HepG2 (cell line): ENCODE measurements around the gene GGT7. TPM values are rescaled to one million over a fixed set of nuclear protein-coding genes. Genes with fewer than 3 reads are reported as not detected.

Experiments used
- ADNP ChIP-seq: sonication (generic); formaldehyde crosslinking; IDR thresholded peaks from 2 replicates; pipeline ENCODE4 v1.4.0; 2020; ENCODE audit warnings: missing genetic modification reagents
- ARID2 ChIP-seq: sonication (generic); formaldehyde crosslinking; IDR thresholded peaks from 2 replicates; pipeline ENCODE4 v1.8.1; 2022; ENCODE audit warnings: mild to moderate bottlenecking, missing genetic modification reagents, borderline replicate concordance
- NONO ChIP-seq, 2 experiments: fragments of 450-650 bp in 1 of 2; sonication (generic) in 1 of 2; formaldehyde crosslinking in 1 of 2; IDR thresholded peaks in 1 of 2; conservative IDR thresholded peaks in 1 of 2; 2 replicates each; pipeline versions ENCODE4 v1.6.1 to v1.8.0; 2017 to 2022; ENCODE audit warnings: mild to moderate bottlenecking in 1 of 2, missing genetic modification reagents in 1 of 2, moderate library complexity in 1 of 2
- POLR2A ChIP-seq, 2 experiments: IDR thresholded peaks; 2 replicates each; pipeline ENCODE4 v1.6.1; 2011; ENCODE audit warnings: low read depth in 2 of 2, low read length in 2 of 2, mild to moderate bottlenecking in 1 of 2, moderate library complexity in 1 of 2; ENCODE audit not compliant: insufficient read depth in 1 of 2
- RFX5 ChIP-seq: IDR thresholded peaks from 2 replicates; pipeline ENCODE4 v1.6.1; 2011; ENCODE audit warnings: low read depth, low read length, improper control_type of control experiment
- ZNF160 ChIP-seq: sonication (generic); formaldehyde crosslinking; IDR thresholded peaks from 2 replicates; pipeline ENCODE4 v1.8.0; 2022; ENCODE audit warnings: mild to moderate bottlenecking, inconsistent platforms, missing genetic modification reagents
- ZNF230 ChIP-seq: sonication (generic); formaldehyde crosslinking; IDR thresholded peaks from 2 replicates; pipeline ENCODE4 v1.4.0; 2020; ENCODE audit warnings: mild to moderate bottlenecking, missing genetic modification reagents
- ZNF75D ChIP-seq: sonication (generic); formaldehyde crosslinking; IDR thresholded peaks from 2 replicates; pipeline ENCODE4 v1.8.1; 2023; ENCODE audit warnings: missing genetic modification reagents, mild to moderate bottlenecking, borderline replicate concordance
- ZSCAN21 ChIP-seq: sonication (generic); formaldehyde crosslinking; IDR thresholded peaks from 2 replicates; pipeline ENCODE4 v1.8.0; 2022; ENCODE audit warnings: mild to moderate bottlenecking, missing genetic modification reagents, moderate library complexity, borderline replicate concordance
- polyA plus RNA-seq, 8 experiments: library from polyadenylated mRNA; depleted of rRNA in 3 of 8; stranded (reverse) in 7 of 8; unstranded in 1 of 8; fragments of >200 nt; fragmentation: Illumina TruSeq in 4 of 8; extraction: Trizol in 4 of 8; gene quantifications; 2 replicates each; pipeline versions ENCODE4 v1.2.1 to v1.2.3, GENCODE V29; 2011 to 2016; ENCODE audit warnings: low read depth in 4 of 8, missing spikeins in 1 of 8, mixed read lengths in 1 of 8; ENCODE audit not compliant: insufficient read depth in 1 of 8
- total RNA-seq, 5 experiments: library from RNA; depleted of rRNA; stranded (reverse); fragments of >200 nt; fragmentation: Illumina TruSeq; extraction: Trizol; gene quantifications; 2 replicates each; pipeline ENCODE4 v1.2.3, GENCODE V29; 2016; ENCODE audit warnings: low read depth in 1 of 5
- TF ChIP-seq, protein P1 (sequence below): sonication (generic); formaldehyde crosslinking; IDR thresholded peaks from 2 replicates; pipeline ENCODE4 v1.8.0; 2023; ENCODE audit warnings: mild to moderate bottlenecking, missing genetic modification reagents
- TF ChIP-seq, protein P2 (sequence below): sonication (generic); formaldehyde crosslinking; IDR thresholded peaks from 2 replicates; pipeline ENCODE4 v1.4.0; 2020; ENCODE audit warnings: missing genetic modification reagents
- TF ChIP-seq, protein P3 (sequence below): sonication (generic); formaldehyde crosslinking; IDR thresholded peaks from 2 replicates; pipeline ENCODE4 v1.4.0; 2020; ENCODE audit warnings: mild to moderate bottlenecking, missing genetic modification reagents
- TF ChIP-seq, protein P4 (sequence below): sonication (generic); formaldehyde crosslinking; IDR thresholded peaks from 2 replicates; pipeline ENCODE4 v1.9.0; 2022; ENCODE audit warnings: missing genetic modification reagents, mild to moderate bottlenecking, borderline replicate concordance
- TF ChIP-seq, protein P5 (sequence below): sonication (generic); formaldehyde crosslinking; IDR thresholded peaks from 2 replicates; pipeline ENCODE4 v1.5.0; 2020; ENCODE audit warnings: mild to moderate bottlenecking, missing genetic modification reagents
- TF ChIP-seq, protein P6 (sequence below): sonication (generic); formaldehyde crosslinking; IDR thresholded peaks from 2 replicates; pipeline ENCODE4 v1.4.0; 2020; ENCODE audit warnings: missing genetic modification reagents

The GGT7 gene
- total and polyA plus RNA-seq, 2 of the 13 experiments (the other 11 are each of a cell fraction or from before 2014, with no cell fraction given) = 6.6 to 23.0 TPM

DNA sequence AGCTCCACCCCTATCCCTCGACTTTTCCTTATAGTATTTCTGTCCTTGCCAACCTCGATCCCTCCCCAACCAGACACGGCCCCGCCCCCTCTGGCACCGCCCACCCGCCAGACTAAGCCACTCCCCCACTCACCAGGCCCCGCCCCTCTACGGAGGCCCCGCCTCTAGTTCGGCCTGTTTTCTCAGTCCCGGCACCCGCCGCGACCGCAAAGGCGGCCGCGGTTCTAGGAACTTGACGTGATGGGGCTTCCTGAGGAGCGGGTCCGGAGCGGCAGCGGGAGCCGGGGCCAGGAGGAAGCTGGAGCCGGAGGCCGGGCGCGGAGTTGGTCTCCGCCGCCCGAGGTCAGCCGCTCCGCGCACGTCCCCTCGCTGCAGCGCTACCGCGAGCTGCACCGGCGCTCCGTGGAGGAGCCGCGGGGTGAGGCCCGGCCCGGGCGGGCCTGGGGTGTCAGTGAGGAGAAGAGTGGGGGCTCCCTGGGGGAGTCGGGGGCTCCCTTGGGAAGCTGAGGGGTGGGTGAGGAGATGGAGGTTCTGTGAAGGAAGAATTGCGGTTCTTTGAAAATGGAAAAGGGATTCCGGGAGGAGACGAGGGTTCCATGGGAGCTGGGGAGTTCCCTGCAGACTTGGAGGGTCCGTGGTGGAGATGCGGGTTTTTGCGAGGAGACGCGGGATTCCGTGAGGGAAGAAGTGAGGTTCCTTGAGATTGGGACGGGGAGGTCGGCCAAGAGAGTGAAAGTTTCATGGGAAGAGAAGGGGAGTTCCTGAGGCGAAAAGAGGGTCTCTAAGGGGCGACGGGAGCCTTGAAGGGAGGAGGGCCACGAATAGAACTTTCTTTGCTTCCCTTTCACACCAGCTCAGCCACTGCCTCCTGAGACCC, 4.0 kb upstream of the GGT7 start, which contains the start of gene ACSS2 (continued):
- TF ChIP-seq, protein P1, sequence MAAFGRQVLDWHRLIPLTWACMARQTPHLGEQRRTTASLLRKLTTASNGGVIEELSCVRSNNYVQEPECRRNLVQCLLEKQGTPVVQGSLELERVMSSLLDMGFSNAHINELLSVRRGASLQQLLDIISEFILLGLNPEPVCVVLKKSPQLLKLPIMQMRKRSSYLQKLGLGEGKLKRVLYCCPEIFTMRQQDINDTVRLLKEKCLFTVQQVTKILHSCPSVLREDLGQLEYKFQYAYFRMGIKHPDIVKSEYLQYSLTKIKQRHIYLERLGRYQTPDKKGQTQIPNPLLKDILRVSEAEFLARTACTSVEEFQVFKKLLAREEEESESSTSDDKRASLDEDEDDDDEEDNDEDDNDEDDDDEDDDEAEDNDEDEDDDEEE (CRISPR knock-in tag) = peak; percentile 93
- TF ChIP-seq, protein P2, sequence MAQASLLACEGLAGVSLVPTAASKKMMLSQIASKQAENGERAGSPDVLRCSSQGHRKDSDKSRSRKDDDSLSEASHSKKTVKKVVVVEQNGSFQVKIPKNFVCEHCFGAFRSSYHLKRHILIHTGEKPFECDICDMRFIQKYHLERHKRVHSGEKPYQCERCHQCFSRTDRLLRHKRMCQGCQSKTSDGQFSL (CRISPR knock-in tag) = peak; percentile 27; the same call in 1 of the 2 replicates
- TF ChIP-seq ADNP (CRISPR knock-in tag) = no peak
- TF ChIP-seq ZNF160 (CRISPR knock-in tag) = peak; percentile 53; the same call in 1 of the 2 replicates
- TF ChIP-seq, protein P3, sequence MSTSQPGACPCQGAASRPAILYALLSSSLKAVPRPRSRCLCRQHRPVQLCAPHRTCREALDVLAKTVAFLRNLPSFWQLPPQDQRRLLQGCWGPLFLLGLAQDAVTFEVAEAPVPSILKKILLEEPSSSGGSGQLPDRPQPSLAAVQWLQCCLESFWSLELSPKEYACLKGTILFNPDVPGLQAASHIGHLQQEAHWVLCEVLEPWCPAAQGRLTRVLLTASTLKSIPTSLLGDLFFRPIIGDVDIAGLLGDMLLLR (CRISPR knock-in tag) = 0 out of 2 replicates have a peak, but pooled peaks have one; percentile 16
- TF ChIP-seq, protein P4, sequence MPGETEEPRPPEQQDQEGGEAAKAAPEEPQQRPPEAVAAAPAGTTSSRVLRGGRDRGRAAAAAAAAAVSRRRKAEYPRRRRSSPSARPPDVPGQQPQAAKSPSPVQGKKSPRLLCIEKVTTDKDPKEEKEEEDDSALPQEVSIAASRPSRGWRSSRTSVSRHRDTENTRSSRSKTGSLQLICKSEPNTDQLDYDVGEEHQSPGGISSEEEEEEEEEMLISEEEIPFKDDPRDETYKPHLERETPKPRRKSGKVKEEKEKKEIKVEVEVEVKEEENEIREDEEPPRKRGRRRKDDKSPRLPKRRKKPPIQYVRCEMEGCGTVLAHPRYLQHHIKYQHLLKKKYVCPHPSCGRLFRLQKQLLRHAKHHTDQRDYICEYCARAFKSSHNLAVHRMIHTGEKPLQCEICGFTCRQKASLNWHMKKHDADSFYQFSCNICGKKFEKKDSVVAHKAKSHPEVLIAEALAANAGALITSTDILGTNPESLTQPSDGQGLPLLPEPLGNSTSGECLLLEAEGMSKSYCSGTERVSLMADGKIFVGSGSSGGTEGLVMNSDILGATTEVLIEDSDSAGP (CRISPR knock-in tag) = peak; percentile 89; the same call in 1 of the 2 replicates
- peak; percentile 52; the same call in 1 of the 2 replicates for TF ChIP-seq ZNF230
- TF ChIP-seq, protein P5, sequence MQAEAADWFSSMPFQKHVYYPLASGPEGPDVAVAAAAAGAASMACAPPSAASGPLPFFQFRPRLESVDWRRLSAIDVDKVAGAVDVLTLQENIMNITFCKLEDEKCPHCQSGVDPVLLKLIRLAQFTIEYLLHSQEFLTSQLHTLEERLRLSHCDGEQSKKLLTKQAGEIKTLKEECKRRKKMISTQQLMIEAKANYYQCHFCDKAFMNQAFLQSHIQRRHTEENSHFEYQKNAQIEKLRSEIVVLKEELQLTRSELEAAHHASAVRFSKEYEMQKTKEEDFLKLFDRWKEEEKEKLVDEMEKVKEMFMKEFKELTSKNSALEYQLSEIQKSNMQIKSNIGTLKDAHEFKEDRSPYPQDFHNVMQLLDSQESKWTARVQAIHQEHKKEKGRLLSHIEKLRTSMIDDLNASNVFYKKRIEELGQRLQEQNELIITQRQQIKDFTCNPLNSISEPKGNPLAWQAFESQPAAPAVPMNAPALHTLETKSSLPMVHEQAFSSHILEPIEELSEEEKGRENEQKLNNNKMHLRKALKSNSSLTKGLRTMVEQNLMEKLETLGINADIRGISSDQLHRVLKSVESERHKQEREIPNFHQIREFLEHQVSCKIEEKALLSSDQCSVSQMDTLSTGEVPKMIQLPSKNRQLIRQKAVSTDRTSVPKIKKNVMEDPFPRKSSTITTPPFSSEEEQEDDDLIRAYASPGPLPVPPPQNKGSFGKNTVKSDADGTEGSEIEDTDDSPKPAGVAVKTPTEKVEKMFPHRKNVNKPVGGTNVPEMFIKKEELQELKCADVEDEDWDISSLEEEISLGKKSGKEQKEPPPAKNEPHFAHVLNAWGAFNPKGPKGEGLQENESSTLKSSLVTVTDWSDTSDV = peak; percentile 88
- peak; percentile 91 for TF ChIP-seq ARID2 (CRISPR knock-in tag)
- TF ChIP-seq ZNF75D (CRISPR knock-in tag) = 0 out of 2 replicates have a peak, but pooled peaks have one; percentile 32
- peak; percentile 62; the same call in 1 of the 2 replicates for TF ChIP-seq ZSCAN21
- no peak for TF ChIP-seq NONO (IDR thresholded peaks at IDR 0.05)
- peak; percentile 40; the same call in 1 of the 2 replicates for TF ChIP-seq NONO (CRISPR knock-in tag; conservative IDR thresholded peaks at IDR 0.05)
- no peak for TF ChIP-seq RFX5
- TF ChIP-seq, protein P6, sequence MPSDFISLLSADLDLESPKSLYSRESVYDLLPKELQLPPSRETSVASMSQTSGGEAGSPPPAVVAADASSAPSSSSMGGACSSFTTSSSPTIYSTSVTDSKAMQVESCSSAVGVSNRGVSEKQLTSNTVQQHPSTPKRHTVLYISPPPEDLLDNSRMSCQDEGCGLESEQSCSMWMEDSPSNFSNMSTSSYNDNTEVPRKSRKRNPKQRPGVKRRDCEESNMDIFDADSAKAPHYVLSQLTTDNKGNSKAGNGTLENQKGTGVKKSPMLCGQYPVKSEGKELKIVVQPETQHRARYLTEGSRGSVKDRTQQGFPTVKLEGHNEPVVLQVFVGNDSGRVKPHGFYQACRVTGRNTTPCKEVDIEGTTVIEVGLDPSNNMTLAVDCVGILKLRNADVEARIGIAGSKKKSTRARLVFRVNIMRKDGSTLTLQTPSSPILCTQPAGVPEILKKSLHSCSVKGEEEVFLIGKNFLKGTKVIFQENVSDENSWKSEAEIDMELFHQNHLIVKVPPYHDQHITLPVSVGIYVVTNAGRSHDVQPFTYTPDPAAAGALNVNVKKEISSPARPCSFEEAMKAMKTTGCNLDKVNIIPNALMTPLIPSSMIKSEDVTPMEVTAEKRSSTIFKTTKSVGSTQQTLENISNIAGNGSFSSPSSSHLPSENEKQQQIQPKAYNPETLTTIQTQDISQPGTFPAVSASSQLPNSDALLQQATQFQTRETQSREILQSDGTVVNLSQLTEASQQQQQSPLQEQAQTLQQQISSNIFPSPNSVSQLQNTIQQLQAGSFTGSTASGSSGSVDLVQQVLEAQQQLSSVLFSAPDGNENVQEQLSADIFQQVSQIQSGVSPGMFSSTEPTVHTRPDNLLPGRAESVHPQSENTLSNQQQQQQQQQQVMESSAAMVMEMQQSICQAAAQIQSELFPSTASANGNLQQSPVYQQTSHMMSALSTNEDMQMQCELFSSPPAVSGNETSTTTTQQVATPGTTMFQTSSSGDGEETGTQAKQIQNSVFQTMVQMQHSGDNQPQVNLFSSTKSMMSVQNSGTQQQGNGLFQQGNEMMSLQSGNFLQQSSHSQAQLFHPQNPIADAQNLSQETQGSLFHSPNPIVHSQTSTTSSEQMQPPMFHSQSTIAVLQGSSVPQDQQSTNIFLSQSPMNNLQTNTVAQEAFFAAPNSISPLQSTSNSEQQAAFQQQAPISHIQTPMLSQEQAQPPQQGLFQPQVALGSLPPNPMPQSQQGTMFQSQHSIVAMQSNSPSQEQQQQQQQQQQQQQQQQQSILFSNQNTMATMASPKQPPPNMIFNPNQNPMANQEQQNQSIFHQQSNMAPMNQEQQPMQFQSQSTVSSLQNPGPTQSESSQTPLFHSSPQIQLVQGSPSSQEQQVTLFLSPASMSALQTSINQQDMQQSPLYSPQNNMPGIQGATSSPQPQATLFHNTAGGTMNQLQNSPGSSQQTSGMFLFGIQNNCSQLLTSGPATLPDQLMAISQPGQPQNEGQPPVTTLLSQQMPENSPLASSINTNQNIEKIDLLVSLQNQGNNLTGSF = peak; percentile 77; the same call in 1 of the 2 replicates
- TF ChIP-seq POLR2A (IDR thresholded peaks at IDR 0.05; ENCODE audit: insufficient read depth in 1 of 2, low read depth in 2 of 2, low read length in 2 of 2) = peak; percentile 61 to 88
